ENCODE data around the gene TMEM59. TPM values are rescaled to one million over a fixed set of nuclear protein-coding genes. Genes with fewer than 3 reads are reported as not detected.

The TMEM59 gene
- total and polyA plus RNA-seq, 3 donors from 2014 or later = 209 to 338 (median 289) TPM

DNA sequence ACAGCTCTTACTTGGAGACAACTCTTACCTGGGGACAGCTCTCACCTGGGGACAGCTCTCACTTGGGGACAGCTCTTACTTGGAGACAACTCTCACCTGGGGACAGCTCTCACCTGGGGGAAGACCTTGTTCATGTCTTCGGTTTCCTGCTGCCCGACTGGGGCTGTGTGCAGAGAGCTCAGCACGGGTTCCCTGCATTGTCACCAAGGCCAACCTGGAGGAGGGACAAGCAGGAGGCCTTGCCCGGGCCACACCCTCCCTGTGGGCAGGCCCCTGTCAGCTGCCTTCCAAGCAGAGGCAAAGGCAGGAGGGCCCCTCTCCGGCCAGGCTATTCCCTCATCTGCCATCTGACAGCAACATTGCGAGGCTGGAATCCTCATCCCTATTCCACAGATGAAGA is 35.0 kb downstream of the TMEM59 start, which contains the start of gene LDLRAD1:
Gene LDLRAD1 (minus strand): TSS at position 208 of the 400 bp plus-strand sequence. CDS start 74 bp downstream, at position 134.
- Histone ChIP-seq H3K9me3 (no peaks in the 10 kb centered on the region), H3K4me3 (no peak within 1 kb of the TSS), H3K27ac (no peak within 1 kb of the TSS), H3K27me3 (no peaks in the 10 kb centered on the region), H3K4me1 (no peaks in the 10 kb centered on the region), H3K36me3 (ENCODE audit: low read depth, missing control alignments) (no peaks in the 10 kb centered on the region)
- peak; percentile 72 for DNase-seq
- TF ChIP-seq, protein P1, sequence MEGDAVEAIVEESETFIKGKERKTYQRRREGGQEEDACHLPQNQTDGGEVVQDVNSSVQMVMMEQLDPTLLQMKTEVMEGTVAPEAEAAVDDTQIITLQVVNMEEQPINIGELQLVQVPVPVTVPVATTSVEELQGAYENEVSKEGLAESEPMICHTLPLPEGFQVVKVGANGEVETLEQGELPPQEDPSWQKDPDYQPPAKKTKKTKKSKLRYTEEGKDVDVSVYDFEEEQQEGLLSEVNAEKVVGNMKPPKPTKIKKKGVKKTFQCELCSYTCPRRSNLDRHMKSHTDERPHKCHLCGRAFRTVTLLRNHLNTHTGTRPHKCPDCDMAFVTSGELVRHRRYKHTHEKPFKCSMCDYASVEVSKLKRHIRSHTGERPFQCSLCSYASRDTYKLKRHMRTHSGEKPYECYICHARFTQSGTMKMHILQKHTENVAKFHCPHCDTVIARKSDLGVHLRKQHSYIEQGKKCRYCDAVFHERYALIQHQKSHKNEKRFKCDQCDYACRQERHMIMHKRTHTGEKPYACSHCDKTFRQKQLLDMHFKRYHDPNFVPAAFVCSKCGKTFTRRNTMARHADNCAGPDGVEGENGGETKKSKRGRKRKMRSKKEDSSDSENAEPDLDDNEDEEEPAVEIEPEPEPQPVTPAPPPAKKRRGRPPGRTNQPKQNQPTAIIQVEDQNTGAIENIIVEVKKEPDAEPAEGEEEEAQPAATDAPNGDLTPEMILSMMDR (IDR thresholded peaks at IDR 0.05) = no peak
- no peak for TF ChIP-seq POLR2A (IDR thresholded peaks at IDR 0.05)
- 40 to 46% methylated on average over 1 to 6 of the region's 6 CpGs for WGBS, 2 donors
- intact Hi-C loops (cut with DNase I; ENCODE audit: low total_unique reads) = no loop called here

DNA sequence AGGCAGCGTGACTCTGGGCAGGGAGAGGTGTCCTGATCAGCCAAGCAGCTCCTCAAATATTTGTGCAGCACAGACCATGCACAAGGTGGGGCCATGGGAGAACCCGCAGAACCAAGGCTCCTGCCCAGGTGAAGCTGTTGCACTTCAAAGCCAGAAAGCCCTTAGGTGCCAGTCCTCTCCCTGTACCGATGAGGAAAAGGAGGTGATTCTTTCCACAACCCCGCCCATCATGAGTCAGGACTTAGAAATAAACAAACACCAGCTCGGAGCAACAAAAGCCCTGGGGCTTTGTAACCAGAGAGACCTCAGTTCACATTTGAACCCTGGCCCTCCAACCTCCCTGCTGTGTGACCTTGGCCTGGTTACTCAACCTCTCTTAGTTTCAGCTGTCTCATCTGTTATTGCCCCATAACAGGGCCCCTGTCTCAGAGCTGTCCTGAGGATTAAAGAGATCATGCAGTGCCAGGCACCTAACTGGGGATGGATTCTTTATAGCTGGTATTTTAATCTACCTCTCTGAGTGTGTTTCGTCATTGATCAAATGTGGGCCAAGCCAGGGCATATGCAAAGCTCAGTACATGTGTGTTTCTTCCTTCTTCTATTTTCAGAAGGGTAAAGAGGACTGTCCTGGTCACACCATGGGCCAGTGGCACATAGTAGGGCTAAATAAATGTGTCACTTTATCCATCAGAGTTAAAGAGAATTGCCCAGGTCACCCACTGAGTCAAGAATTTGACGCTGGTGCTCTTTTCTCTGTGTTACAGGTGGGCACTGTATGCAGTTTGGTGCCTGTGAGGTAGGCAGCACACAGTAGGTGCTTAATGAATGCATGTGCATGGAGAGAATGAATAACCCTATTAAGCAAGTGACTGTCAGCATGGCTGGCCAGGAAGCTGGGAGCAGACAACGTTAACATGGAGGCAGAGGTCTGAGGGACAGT is 36.4 kb downstream of the TMEM59 start:
- Histone ChIP-seq H3K36me3 (ENCODE audit: low read depth, missing control alignments) (no peaks in the 10 kb centered on the region), H3K4me1 (no peaks in the 10 kb centered on the region), H3K9me3 (no peaks in the 10 kb centered on the region), H3K27ac (no peak overlapping the region), H3K27me3 (no peaks in the 10 kb centered on the region), H3K4me3 (no peak overlapping the region)
- WGBS, 2 donors = 69 to 76% methylated on average over 7 to 8 of the region's 8 CpGs
- intact Hi-C loops (cut with DNase I; ENCODE audit: low total_unique reads) = no loop called here
- no peak for TF ChIP-seq POLR2A (IDR thresholded peaks at IDR 0.05)
- TF ChIP-seq, protein P1 (IDR thresholded peaks at IDR 0.05) = no peak
- no peak for DNase-seq

DNA sequence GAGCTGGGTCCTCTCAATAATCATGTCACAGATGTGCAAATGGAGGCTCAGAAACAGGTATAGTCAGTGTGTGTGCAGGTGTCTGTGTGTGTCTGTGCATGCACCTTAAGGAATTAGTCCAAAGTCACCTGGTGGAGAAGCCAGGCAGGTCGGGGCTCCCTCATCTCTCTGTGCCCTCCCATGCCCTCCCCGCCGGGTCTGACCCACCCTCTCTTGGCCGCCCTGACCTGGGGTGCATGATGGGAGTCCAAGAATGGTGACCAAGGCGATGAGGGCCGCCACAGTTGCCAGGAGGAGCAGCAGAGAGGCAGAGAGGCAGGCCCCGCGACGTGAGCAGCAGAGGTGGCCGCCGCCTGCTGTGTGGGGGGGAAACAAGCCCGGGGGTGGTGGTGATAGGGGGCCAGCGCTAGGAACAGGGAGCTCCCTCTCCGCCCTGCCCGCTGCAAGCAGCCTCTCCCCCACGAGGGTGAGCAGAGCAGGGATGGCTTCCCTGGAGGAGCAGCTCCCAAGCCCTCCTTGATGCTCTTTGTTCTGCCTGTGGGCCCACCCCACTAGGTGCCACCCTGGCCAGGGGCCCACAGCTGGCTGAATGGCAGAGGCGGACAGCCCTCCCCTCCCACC is 38.9 kb downstream of the TMEM59 start:
- 30 to 44% methylated on average over 3 to 16 of the region's 17 CpGs for WGBS, 2 donors
- intact Hi-C loops (cut with DNase I; ENCODE audit: low total_unique reads) = no loop called here
- DNase-seq = no peak

DNA sequence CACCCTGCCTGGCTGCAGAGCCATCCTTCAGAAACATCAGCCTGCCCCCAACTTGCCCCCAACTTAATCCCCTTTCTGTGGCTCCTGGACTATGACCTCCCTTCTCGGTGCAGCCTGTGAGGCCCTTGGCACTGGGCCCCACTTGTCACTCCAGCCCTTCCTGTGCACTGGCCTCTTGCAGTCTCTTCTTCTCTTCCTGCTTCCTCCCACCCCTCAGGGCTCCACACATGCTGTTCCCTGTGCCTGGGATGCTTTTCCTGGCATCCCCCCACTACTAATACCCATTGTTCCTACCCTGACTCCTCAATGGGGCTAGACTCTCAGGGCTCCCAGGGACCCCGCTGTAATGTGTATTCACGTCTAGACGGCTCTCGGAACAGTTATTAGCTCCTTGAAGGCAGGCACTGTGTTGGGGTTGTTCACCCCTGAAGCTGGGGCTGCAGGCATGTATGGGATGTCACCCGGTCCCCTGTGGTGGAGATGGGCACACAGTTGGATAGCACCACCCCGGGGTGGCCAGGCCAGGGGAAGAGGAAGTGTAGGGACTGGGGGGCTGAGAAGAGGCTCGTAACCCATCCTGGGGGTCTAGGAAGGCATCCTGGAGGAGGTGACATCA is 39.5 kb downstream of the TMEM59 start:
- H3K4me1 ChIP-seq = no peaks in the 10 kb centered on the region
- no peaks in the 10 kb centered on the region for H3K9me3 ChIP-seq
- H3K36me3 ChIP-seq (ENCODE audit: low read depth, missing control alignments) = no peaks in the 10 kb centered on the region
- no peak for DNase-seq
- TF ChIP-seq, protein P1 (IDR thresholded peaks at IDR 0.05) = no peak
- no peak overlapping the region for H3K4me3 ChIP-seq
- 92 to 93% methylated on average over 7 to 8 of the region's 8 CpGs for WGBS, 2 donors
- no peak overlapping the region for H3K27ac ChIP-seq
- intact Hi-C loops (cut with DNase I; ENCODE audit: low total_unique reads) = no loop called here
- H3K27me3 ChIP-seq = no peaks in the 10 kb centered on the region

More for the DNA sequence above, 38.9 kb downstream of the TMEM59 start:
- H3K4me3 ChIP-seq = no peak overlapping the region
- no peaks in the 10 kb centered on the region for H3K4me1 ChIP-seq
- H3K9me3 ChIP-seq = no peaks in the 10 kb centered on the region
- no peaks in the 10 kb centered on the region for H3K27me3 ChIP-seq
- no peak for TF ChIP-seq POLR2A (IDR thresholded peaks at IDR 0.05)
- TF ChIP-seq, protein P1 (IDR thresholded peaks at IDR 0.05) = no peak
- H3K27ac ChIP-seq = no peak overlapping the region
- H3K36me3 ChIP-seq (ENCODE audit: low read depth, missing control alignments) = no peaks in the 10 kb centered on the region
